Measurements from ENCODE around the gene SLC29A1.
A peak's percentile ranks its signal among the peaks of the same experiment; 100 is the strongest.

SLC29A1 gene

DNA sequence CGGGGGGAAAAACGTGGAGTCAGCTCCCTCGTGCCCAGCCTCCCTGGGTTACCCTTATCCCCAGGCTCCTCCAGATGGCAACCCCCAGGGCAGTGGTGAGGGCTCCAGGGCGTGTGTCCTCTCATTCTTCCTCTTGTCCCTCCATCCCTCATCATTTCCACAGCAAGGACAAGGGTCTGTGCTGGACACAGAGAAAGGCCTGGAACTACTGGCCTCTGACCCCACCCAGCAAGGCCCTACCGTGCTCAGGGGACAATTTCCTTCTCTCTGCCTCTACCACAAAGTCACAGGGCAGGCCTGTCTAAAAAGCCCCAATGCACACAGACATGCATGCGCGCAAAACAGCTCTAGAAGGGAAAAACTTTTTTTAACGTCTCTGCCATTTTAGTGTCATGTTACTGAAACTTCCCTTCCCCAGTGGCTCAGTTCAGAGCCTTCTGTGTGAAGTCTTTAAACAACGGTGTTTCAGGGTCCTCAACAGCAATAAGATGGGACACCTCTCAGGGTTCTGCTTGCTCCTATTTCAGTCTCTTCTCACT is 35.0 kb downstream of the SLC29A1 start:
- Histone ChIP-seq H3K27me3 (ENCODE audit: insufficient read depth, low read length) (no peaks in the 10 kb centered on the region), H3K4me1 (ENCODE audit: insufficient read depth, low read length) (peaks cover 22% of the 10 kb centered on the region; the same call in 1 of the 2 replicates), H3K9ac (ENCODE audit: low read depth, low read length) (no peak overlapping the region), H3K9me3 (ENCODE audit: insufficient read depth, low read depth, low read length) (no peaks in the 10 kb centered on the region), H3K27ac (ENCODE audit: low read depth, low read length) (no peak overlapping the region), H3K4me3 (ENCODE audit: low read length) (0 out of 2 replicates have a peak overlapping the region, but pooled peaks have one; percentile 92), H3K36me3 (ENCODE audit: insufficient read depth, low read length) (peaks cover 53% of the 10 kb centered on the region)
- 89% methylated on average over 9 of the region's 9 CpGs for WGBS

DNA sequence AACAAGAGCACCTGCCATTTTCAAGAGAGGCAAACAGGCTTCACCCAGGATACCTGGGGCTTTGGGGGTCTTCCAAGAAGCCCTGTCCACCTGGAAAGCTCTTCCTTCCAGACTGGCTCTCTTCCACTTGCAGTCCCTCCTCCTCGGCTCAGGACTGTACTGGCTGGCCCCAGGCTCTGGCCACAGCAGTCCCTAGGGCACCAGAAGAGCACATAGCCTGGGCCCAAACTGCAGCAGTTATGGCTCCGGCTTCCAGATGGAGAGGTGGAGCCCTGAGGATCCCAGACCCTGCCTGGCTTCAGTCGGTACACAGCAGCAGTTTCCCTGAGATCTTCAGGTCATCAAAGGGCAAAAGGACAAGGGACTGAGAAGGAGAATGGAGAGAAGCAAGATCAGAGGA is 35.5 kb downstream of the SLC29A1 start:
- H3K4me1 ChIP-seq (ENCODE audit: insufficient read depth, low read length) = peaks cover 27% of the 10 kb centered on the region
- no peak overlapping the region for H3K27ac ChIP-seq (ENCODE audit: low read depth, low read length)
- H3K36me3 ChIP-seq (ENCODE audit: insufficient read depth, low read length) = peaks cover 47% of the 10 kb centered on the region
- no peaks in the 10 kb centered on the region for H3K9me3 ChIP-seq (ENCODE audit: insufficient read depth, low read depth, low read length)
- no peaks in the 10 kb centered on the region for H3K27me3 ChIP-seq (ENCODE audit: insufficient read depth, low read length)
- H3K9ac ChIP-seq (ENCODE audit: low read depth, low read length) = no peak overlapping the region
- WGBS = 97% methylated on average over 3 of the region's 3 CpGs
- no peak overlapping the region for H3K4me3 ChIP-seq (ENCODE audit: low read length)

DNA sequence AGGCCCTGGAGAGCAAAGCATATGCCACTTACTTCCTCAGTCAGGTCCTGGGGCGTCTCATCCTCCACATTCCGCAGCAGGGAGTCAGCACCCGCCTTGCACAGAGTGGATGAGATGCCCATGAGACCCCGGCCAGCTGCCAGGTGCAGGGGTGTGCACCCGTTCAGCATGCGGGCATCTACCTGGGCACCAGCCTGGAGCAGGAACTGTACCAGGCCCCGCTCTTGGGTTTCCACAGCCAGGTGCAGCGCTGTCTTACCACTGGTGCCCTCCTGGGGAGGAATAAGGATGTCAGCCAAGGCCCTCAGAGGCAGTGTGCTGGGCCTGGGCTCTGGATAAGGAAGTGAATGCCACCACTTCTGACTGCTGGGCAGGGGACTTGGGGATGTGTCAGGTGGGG is 36.6 kb downstream of the SLC29A1 start:
- H3K27me3 ChIP-seq (ENCODE audit: insufficient read depth, low read length) = peaks cover 5% of the 10 kb centered on the region
- H3K9ac ChIP-seq (ENCODE audit: low read depth, low read length) = no peak overlapping the region
- H3K36me3 ChIP-seq (ENCODE audit: insufficient read depth, low read length) = peaks cover 36% of the 10 kb centered on the region
- H3K27ac ChIP-seq (ENCODE audit: low read depth, low read length) = no peak overlapping the region
- no peaks in the 10 kb centered on the region for H3K9me3 ChIP-seq (ENCODE audit: insufficient read depth, low read depth, low read length)
- H3K4me1 ChIP-seq (ENCODE audit: insufficient read depth, low read length) = peaks cover 34% of the 10 kb centered on the region
- H3K4me3 ChIP-seq (ENCODE audit: low read length) = no peak overlapping the region
- 93% methylated on average over 8 of the region's 8 CpGs for WGBS

DNA sequence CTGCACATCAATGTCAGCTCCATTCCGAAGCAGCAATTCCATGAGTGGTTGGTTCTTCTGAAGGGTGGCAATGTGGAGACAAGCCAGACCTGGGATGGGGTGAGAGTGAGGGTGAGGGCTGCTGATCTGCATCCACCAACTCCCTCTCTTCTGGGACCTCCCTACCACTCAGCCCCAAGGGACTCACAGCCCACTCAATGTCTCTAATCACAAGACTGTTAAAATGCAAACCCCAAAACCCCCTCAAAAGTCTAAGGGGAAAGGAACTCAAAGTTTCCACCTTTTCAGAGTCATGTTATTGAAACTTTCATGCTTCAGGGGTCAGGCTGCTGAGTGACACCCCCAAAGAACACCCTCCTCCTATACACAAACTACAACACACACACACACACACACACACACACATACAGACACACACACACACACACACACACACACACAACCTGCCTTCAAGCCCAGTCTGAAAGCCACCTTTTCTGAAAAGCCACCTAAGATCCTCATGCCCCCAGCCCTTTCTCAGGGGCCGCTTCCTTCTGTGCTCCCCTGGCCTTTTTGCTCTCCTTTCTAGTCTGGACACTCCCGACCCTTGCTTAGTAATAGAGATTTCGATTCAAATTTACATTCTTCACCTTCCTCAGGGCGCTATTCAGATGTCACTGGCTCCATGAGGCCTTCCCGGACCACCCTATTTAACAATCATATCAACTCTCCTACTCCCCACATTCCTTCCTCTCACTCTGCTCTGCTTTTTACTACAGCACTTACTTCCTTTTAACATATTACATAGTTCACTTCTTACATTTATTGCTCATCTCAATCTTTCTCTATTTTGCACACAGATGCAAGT is 37.3 kb downstream of the SLC29A1 start:
- H3K9me3 ChIP-seq (ENCODE audit: insufficient read depth, low read depth, low read length) = no peaks in the 10 kb centered on the region
- H3K27ac ChIP-seq (ENCODE audit: low read depth, low read length) = no peak overlapping the region
- no peak overlapping the region for H3K4me3 ChIP-seq (ENCODE audit: low read length)
- no peak overlapping the region for H3K9ac ChIP-seq (ENCODE audit: low read depth, low read length)
- peaks cover 30% of the 10 kb centered on the region for H3K36me3 ChIP-seq (ENCODE audit: insufficient read depth, low read length)
- WGBS = 96% methylated on average over 6 of the region's 6 CpGs
- peaks cover 31% of the 10 kb centered on the region for H3K4me1 ChIP-seq (ENCODE audit: insufficient read depth, low read length)
- H3K27me3 ChIP-seq (ENCODE audit: insufficient read depth, low read length) = peaks cover 6% of the 10 kb centered on the region

DNA sequence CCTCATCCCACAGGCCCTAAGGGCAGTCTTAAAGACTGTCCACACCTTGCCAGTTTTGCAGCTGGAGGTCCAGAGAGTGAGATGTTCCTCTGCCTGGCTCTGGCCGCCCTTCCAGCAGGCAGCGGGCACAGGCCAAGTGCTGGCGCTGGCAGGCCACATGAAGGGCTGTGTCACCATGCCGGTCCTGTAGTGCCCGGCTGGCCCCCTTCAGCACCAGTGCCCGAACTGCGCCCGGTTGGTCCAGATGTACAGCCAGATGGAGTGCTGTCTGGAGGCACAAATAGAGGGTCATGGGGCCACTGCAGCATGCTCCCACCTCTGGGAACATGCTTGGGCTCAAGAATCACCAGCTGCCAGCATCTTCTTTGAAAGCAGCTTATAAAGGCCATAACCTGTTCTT is 38.2 kb downstream of the SLC29A1 start:
- Histone ChIP-seq H3K27ac (ENCODE audit: low read depth, low read length) (no peak overlapping the region), H3K4me3 (ENCODE audit: low read length) (no peak overlapping the region), H3K4me1 (ENCODE audit: insufficient read depth, low read length) (peaks cover 28% of the 10 kb centered on the region), H3K9me3 (ENCODE audit: insufficient read depth, low read depth, low read length) (no peaks in the 10 kb centered on the region), H3K36me3 (ENCODE audit: insufficient read depth, low read length) (peaks cover 27% of the 10 kb centered on the region), H3K9ac (ENCODE audit: low read depth, low read length) (no peak overlapping the region), H3K27me3 (ENCODE audit: insufficient read depth, low read length) (peaks cover 6% of the 10 kb centered on the region)
- 98% methylated on average over 8 of the region's 8 CpGs for WGBS

DNA sequence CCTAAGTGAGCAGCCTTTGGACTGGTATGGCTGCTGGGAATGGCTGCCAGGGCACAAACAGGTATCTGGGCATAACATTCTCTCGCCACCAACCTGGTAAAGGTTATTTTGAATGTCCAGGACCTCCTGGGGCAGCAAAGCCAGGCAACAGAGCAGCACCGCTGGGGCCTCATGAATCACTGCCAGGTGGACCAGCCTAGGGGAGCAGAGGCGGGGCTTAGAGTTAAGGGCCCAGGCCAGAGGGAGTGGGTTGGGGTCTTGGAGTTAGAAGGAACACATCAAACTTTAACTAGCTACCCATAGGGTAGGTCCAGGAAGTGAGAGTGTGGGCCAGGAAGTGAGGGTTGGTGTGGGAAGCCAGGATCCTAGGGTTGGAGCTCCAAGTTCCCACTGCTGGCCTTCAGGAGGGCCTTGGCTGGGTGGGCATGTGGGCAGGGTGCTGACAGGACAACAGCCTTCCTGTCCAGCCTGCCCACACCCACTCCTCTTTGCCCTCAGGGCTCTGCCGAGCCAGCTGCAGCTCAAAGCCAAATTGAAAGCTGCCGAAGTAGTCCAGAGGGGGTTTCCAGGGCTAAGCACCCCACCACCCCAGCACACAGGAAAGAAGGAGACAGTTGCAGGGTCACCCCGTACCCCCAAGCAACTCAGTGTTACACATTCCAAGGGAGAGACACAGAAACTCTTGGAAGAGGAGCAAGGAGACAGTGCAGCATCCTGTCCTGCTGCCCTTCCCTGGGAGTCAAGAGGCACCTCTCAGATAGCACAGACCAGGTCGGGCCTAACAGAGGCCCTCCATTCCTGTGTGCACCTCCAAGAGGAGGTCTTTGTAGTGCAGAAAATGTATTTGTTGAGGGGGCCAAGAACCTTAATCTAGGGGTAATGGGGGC is 39.3 kb downstream of the SLC29A1 start:
- Histone ChIP-seq H3K9ac (ENCODE audit: low read depth, low read length) (peak overlapping the region; percentile 35), H3K4me3 (ENCODE audit: low read length) (peak overlapping the region; percentile 90), H3K27me3 (ENCODE audit: insufficient read depth, low read length) (peaks cover 6% of the 10 kb centered on the region), H3K27ac (ENCODE audit: low read depth, low read length) (no peak overlapping the region), H3K36me3 (ENCODE audit: insufficient read depth, low read length) (peaks cover 27% of the 10 kb centered on the region), H3K9me3 (ENCODE audit: insufficient read depth, low read depth, low read length) (no peaks in the 10 kb centered on the region), H3K4me1 (ENCODE audit: insufficient read depth, low read length) (peaks cover 26% of the 10 kb centered on the region)
- WGBS = 80% methylated on average over 7 of the region's 7 CpGs

DNA sequence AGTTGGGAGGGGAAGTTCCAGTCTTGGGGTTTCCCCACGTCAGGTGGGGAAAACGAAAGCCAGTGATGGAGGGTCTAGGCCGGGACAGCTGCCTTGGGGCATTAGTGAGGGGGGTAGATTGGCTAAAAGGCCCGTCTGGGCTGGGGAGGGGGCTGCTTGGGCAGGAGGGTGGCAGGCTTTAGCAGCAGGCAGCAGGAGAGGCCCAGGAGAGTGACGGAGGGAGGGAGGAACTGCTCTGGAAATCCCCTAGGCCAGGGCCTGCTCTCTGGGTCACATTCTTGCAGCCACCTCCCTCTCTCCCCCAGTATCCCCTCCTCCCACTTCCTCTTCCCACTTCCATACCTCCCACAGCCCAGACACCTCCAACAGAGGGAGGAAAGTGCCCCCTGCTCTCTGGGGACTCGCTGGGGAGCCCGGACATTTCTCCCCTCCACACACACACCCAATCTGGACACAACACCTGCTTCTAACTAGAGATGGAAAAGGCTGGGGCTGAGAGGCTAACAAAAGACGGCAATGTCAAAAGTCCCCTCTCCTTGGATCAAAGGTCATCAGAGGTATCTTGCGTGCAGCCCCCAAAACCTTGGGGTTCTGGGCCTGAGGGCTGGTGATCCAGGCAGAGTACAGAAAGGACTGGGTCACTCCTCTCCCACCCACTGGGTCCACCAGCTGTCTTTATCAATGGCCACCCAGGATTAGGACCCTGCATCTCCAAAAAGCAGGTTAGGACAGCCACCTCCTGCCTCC is 40.1 kb downstream of the SLC29A1 start:
- peaks cover 24% of the 10 kb centered on the region for H3K36me3 ChIP-seq (ENCODE audit: insufficient read depth, low read length)
- no peaks in the 10 kb centered on the region for H3K9me3 ChIP-seq (ENCODE audit: insufficient read depth, low read depth, low read length)
- H3K4me1 ChIP-seq (ENCODE audit: insufficient read depth, low read length) = peaks cover 28% of the 10 kb centered on the region
- peak overlapping the region; percentile 35 for H3K9ac ChIP-seq (ENCODE audit: low read depth, low read length)
- WGBS = 47% methylated on average over 8 of the region's 9 CpGs
- H3K27me3 ChIP-seq (ENCODE audit: insufficient read depth, low read length) = peaks cover 7% of the 10 kb centered on the region
- no peak overlapping the region for H3K27ac ChIP-seq (ENCODE audit: low read depth, low read length)
- H3K4me3 ChIP-seq (ENCODE audit: low read length) = peak overlapping the region; percentile 90

DNA sequence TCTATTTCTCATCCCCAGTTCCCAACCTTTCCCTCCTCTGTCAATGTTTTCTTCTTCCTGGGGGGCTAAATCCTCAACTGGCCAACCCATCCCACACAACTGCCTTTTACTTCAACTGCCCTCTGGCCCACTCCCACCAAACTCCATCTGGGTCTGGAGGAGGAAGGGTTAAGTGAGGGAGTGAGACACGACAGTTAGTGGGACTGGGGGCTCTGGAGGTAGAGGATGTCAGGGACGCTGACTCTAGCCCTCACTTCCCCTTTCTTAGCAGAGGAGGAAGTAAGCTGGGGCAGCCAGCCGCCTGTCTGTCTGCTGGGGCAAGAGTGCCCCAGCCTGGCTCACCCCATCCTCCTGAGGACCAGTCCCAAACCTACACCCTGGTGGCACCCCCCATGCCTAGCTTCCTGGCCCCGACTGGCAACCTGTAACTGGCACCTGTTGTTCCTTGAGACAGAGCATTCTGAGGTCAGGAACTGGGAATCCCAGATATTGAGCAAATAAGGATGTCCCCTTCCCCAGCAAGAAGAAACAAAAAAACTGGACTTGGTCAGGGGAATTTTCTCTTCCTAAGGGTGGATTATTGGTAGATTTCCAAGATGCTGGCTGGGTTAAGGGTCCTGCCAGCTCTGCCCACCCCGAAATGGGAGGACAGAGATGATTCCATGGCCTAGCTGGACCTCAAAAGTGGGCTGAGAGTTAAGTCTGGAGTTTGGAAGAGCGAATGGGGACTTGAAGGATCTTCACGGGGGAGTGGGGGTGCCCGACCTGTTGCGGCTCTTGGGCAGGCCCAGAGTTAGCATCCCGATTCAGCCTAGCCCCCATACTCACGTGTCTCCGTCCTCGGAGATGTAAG is 41.0 kb downstream of the SLC29A1 start:
- H3K27ac ChIP-seq (ENCODE audit: low read depth, low read length) = no peak overlapping the region
- no peaks in the 10 kb centered on the region for H3K9me3 ChIP-seq (ENCODE audit: insufficient read depth, low read depth, low read length)
- WGBS = 12% methylated on average over 13 of the region's 13 CpGs
- peak overlapping the region; percentile 63 for H3K9ac ChIP-seq (ENCODE audit: low read depth, low read length)
- peaks cover 33% of the 10 kb centered on the region for H3K4me1 ChIP-seq (ENCODE audit: insufficient read depth, low read length)
- peaks cover 16% of the 10 kb centered on the region for H3K36me3 ChIP-seq (ENCODE audit: insufficient read depth, low read length)
- H3K4me3 ChIP-seq (ENCODE audit: low read length) = peak overlapping the region; percentile 90
- H3K27me3 ChIP-seq (ENCODE audit: insufficient read depth, low read length) = peaks cover 15% of the 10 kb centered on the region

DNA sequence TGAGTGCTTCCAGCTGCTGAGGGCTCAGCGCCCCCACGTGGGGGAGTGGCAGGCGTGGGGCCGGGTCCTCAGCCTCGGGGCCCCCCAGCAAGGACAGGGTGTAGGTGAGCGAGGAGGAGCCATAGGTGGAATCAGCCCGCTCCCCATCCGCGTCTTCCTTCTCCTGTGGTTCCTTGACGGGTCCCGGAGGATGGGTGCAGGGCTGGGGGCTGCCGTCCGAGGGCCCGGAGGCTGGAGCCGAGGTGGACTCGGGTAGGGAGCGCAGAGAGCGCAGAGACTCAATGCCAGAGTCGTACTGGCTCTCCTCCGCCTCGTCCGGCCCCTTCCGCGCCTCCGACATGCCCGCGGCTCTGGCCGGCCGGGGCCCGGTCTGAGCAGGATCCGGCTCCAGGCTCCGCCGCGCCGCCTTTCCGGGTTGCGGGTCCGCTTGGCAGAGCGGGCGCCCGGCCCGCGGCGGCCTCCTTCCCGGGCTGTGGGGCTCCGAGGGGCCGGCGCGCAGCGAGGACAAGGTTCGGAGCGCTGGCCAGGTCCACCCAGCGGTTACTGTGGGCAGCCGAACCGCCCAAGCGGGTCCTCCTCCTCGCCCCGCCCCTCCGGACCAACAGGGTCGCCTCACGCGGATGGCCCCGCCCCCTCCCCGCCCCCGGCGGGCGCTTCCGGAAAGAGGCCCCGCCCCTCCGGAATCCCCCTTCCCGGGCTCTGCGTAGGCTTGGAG is 41.8 kb downstream of the SLC29A1 start, which contains the start of gene NFKBIE:
TSS of gene NFKBIE (minus strand) at position 545 of the 715 bp plus-strand sequence. CDS start at position 340, 205 bp downstream.
- Histone ChIP-seq H3K4me3 (ENCODE audit: low read length) (peak within 1 kb of the TSS; percentile 90), H3K27ac (ENCODE audit: low read depth, low read length) (no peak within 1 kb of the TSS), H3K27me3 (ENCODE audit: insufficient read depth, low read length) (peaks cover 23% of the 10 kb centered on the region), H3K36me3 (ENCODE audit: insufficient read depth, low read length) (peaks cover 9% of the 10 kb centered on the region), H3K4me1 (ENCODE audit: insufficient read depth, low read length) (peaks cover 33% of the 10 kb centered on the region), H3K9me3 (ENCODE audit: insufficient read depth, low read depth, low read length) (no peaks in the 10 kb centered on the region), H3K9ac (ENCODE audit: low read depth, low read length) (peak within 1 kb of the TSS; percentile 63)
- WGBS = under 1% methylated on average over 72 of the region's 72 CpGs
